ENCODE data around the gene NEK4. TPM values are rescaled to one million over a fixed set of nuclear protein-coding genes. Genes with fewer than 3 reads are reported as not detected.

Gene NEK4
- total and polyA plus RNA-seq, 2 of the 13 experiments (the other 11 are each of a cell fraction or from before 2014, with no cell fraction given): 16.5 to 38.0 TPM

DNA sequence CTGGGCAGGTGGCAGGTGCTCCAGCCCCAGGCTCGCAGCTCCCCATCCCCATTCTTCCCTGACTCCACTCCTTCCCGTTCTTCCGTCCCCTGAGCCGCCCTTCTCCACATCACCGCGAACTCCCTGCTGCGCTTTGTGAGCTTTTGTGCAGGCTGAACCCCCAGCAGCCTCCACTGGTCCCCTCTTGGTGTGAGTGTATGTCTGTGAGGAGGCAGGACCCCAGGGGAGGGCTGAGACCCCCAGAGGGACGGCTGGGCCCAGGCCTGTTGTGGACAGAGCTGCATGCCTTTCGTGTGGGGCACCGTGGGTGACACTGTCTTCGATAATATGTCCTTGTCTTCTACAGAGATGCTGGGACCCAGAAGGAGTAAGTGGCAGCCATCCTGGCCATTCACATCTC is 16.5 kb upstream of the NEK4 start (continued):
- TF ChIP-seq, protein P1, sequence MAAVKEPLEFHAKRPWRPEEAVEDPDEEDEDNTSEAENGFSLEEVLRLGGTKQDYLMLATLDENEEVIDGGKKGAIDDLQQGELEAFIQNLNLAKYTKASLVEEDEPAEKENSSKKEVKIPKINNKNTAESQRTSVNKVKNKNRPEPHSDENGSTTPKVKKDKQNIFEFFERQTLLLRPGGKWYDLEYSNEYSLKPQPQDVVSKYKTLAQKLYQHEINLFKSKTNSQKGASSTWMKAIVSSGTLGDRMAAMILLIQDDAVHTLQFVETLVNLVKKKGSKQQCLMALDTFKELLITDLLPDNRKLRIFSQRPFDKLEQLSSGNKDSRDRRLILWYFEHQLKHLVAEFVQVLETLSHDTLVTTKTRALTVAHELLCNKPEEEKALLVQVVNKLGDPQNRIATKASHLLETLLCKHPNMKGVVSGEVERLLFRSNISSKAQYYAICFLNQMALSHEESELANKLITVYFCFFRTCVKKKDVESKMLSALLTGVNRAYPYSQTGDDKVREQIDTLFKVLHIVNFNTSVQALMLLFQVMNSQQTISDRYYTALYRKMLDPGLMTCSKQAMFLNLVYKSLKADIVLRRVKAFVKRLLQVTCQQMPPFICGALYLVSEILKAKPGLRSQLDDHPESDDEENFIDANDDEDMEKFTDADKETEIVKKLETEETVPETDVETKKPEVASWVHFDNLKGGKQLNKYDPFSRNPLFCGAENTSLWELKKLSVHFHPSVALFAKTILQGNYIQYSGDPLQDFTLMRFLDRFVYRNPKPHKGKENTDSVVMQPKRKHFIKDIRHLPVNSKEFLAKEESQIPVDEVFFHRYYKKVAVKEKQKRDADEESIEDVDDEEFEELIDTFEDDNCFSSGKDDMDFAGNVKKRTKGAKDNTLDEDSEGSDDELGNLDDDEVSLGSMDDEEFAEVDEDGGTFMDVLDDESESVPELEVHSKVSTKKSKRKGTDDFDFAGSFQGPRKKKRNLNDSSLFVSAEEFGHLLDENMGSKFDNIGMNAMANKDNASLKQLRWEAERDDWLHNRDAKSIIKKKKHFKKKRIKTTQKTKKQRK (IDR thresholded peaks at IDR 0.05; ENCODE audit: low read length): no peak
- TF ChIP-seq SIX4 (CRISPR knock-in tag; IDR thresholded peaks at IDR 0.05) (no peak), BRD4 (CRISPR knock-in tag; IDR thresholded peaks at IDR 0.05) (0 out of 2 replicates have a peak, but pooled peaks have one; percentile 39), ZBTB40 (IDR thresholded peaks at IDR 0.05) (no peak), ZBTB40 (CRISPR knock-in tag; IDR thresholded peaks at IDR 0.05) (no peak), NR3C1 (CRISPR knock-in tag; IDR thresholded peaks at IDR 0.05) (no peak), ETS1 (CRISPR knock-in tag; IDR thresholded peaks at IDR 0.05) (0 out of 2 replicates have a peak, but pooled peaks have one; percentile 34), TP53 (CRISPR knock-in tag; conservative IDR thresholded peaks at IDR 0.05) (peak; percentile 35; the same call in 1 of the 2 replicates), IRF9 (CRISPR knock-in tag; IDR thresholded peaks at IDR 0.05; ENCODE audit: borderline replicate concordance) (0 out of 2 replicates have a peak, but pooled peaks have one; percentile 21)
- TF ChIP-seq, protein P2, sequence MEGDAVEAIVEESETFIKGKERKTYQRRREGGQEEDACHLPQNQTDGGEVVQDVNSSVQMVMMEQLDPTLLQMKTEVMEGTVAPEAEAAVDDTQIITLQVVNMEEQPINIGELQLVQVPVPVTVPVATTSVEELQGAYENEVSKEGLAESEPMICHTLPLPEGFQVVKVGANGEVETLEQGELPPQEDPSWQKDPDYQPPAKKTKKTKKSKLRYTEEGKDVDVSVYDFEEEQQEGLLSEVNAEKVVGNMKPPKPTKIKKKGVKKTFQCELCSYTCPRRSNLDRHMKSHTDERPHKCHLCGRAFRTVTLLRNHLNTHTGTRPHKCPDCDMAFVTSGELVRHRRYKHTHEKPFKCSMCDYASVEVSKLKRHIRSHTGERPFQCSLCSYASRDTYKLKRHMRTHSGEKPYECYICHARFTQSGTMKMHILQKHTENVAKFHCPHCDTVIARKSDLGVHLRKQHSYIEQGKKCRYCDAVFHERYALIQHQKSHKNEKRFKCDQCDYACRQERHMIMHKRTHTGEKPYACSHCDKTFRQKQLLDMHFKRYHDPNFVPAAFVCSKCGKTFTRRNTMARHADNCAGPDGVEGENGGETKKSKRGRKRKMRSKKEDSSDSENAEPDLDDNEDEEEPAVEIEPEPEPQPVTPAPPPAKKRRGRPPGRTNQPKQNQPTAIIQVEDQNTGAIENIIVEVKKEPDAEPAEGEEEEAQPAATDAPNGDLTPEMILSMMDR (CRISPR knock-in tag; IDR thresholded peaks at IDR 0.05): no peak

Measured in HepG2 (cell line).